MM.1S (cell line): ENCODE results near the gene DYNLRB1.

Experiments used
- DNase-seq: peaks from one replicate; pipeline ENCODE4 v3.0.0-alpha.2; 2015
- H2AFZ ChIP-seq: fragments of 300-600 bp; sonication (generic); 2 replicates; pipeline ENCODE4 v1.6.0; 2016; ENCODE audit warnings: antibody characterized with exemption, low read length
- H3F3A ChIP-seq: fragments of 300-600 bp; sonication (generic); 2 replicates; pipeline ENCODE4 v1.6.1; 2016; ENCODE audit warnings: mild to moderate bottlenecking, antibody characterized with exemption, low read length, moderate library complexity, mixed read lengths; ENCODE audit not compliant: insufficient read depth
- H3K27ac ChIP-seq: fragments of 300-600 bp; sonication (generic); 2 replicates; pipeline ENCODE4 v1.5.1; 2016; ENCODE audit warnings: mild to moderate bottlenecking, low read length
- H3K27me3 ChIP-seq: fragments of 300-600 bp; sonication (generic); replicated peaks from 2 replicates; pipeline ENCODE4 v1.6.0; 2016; ENCODE audit warnings: low read length; ENCODE audit not compliant: insufficient read depth
- H3K36me3 ChIP-seq: fragments of 300-600 bp; sonication (generic); replicated peaks from 2 replicates; pipeline ENCODE4 v1.6.1; 2016; ENCODE audit warnings: mild to moderate bottlenecking, low read length, mixed read lengths; ENCODE audit not compliant: insufficient read depth
- H3K4me1 ChIP-seq: fragments of 300-600 bp; sonication (generic); 2 replicates; pipeline ENCODE4 v1.6.1; 2016; ENCODE audit warnings: low read length, mixed read lengths
- H3K4me2 ChIP-seq: fragments of 300-600 bp; sonication (generic); 2 replicates; pipeline ENCODE4 v1.6.0; 2016; ENCODE audit warnings: low read depth, low read length
- H3K4me3 ChIP-seq: fragments of 300-600 bp; sonication (generic); 2 replicates; pipeline ENCODE4 v1.5.1; 2016; ENCODE audit warnings: low read length, mixed read lengths
- H3K79me2 ChIP-seq: fragments of 300-600 bp; sonication (generic); 2 replicates; pipeline ENCODE4 v1.6.1; 2016; ENCODE audit warnings: mixed run types, low read length, mixed read lengths
- H3K9ac ChIP-seq: fragments of 300-600 bp; sonication (generic); 2 replicates; pipeline ENCODE4 v1.6.1; 2016; ENCODE audit warnings: low read length, mixed read lengths
- H3K9me2 ChIP-seq: fragments of 300-600 bp; sonication (generic); replicated peaks from 2 replicates; pipeline ENCODE4 v1.6.1; 2016; ENCODE audit warnings: mild to moderate bottlenecking, low read length, mixed read lengths; ENCODE audit not compliant: insufficient read depth
- H3K9me3 ChIP-seq: fragments of 300-600 bp; sonication (generic); replicated peaks from 2 replicates; pipeline ENCODE4 v1.6.1; 2016; ENCODE audit warnings: mild to moderate bottlenecking, low read length, mixed read lengths; ENCODE audit not compliant: insufficient read depth
- H4K20me1 ChIP-seq: fragments of 300-600 bp; sonication (generic); 2 replicates; pipeline ENCODE4 v1.6.1; 2016; ENCODE audit warnings: mild to moderate bottlenecking, low read length, moderate library complexity, mixed read lengths; ENCODE audit not compliant: insufficient read depth
- CTCF ChIP-seq: fragments of 300-600 bp; sonication (generic); IDR thresholded peaks from 2 replicates; pipeline ENCODE4 v1.5.1; 2016; ENCODE audit warnings: antibody characterized with exemption, low read length, mixed read lengths
- EZH2 ChIP-seq: fragments of 300-600 bp; sonication (generic); optimal IDR thresholded peaks from 2 replicates; pipeline ENCODE3; 2017; ENCODE audit warnings: low read depth, mild to moderate bottlenecking, antibody characterized with exemption, low read length, mixed read lengths
- EZH2phosphoT487 ChIP-seq: fragments of 300-600 bp; sonication (generic); IDR thresholded peaks from 2 replicates; pipeline ENCODE4 v1.6.1; 2018; ENCODE audit warnings: antibody characterized with exemption, low read length

Gene DYNLRB1

GRCh38 chr20:34559311-34560140, 43.3 kb downstream of the DYNLRB1 start:
- no peak overlapping the region for H3K4me2 ChIP-seq
- no peak overlapping the region for H3K4me3 ChIP-seq

GRCh38 chr20:34560141-34560523, 43.9 kb downstream of the DYNLRB1 start:
- TF ChIP-seq EZH2 (no peak), CTCF (no peak), EZH2phosphoT487 (no peak)
- H3K36me3 ChIP-seq: no peaks in the 10 kb centered on the region
- no peak overlapping the region for H3K9ac ChIP-seq
- no peak overlapping the region for H3K4me3 ChIP-seq
- no peaks in the 10 kb centered on the region for H4K20me1 ChIP-seq
- no peaks in the 10 kb centered on the region for H3K27me3 ChIP-seq
- H3F3A ChIP-seq: no peaks in the 10 kb centered on the region
- no peak overlapping the region for H3K27ac ChIP-seq
- no peak overlapping the region for H2AFZ ChIP-seq
- H3K4me2 ChIP-seq: no peak overlapping the region
- H3K9me2 ChIP-seq: no peaks in the 10 kb centered on the region
- DNase-seq: no peak
- no peaks in the 10 kb centered on the region for H3K79me2 ChIP-seq
- no peaks in the 10 kb centered on the region for H3K9me3 ChIP-seq
- no peaks in the 10 kb centered on the region for H3K4me1 ChIP-seq

More at GRCh38 chr20:34559311-34560140, 43.3 kb downstream of the DYNLRB1 start:
- Histone ChIP-seq H3F3A (no peaks in the 10 kb centered on the region), H3K9ac (no peak overlapping the region), H3K9me2 (no peaks in the 10 kb centered on the region), H3K27ac (no peak overlapping the region), H3K27me3 (no peaks in the 10 kb centered on the region), H3K4me1 (no peaks in the 10 kb centered on the region), H4K20me1 (no peaks in the 10 kb centered on the region), H3K79me2 (no peaks in the 10 kb centered on the region), H3K9me3 (no peaks in the 10 kb centered on the region), H2AFZ (no peak overlapping the region), H3K36me3 (no peaks in the 10 kb centered on the region)
- TF ChIP-seq EZH2phosphoT487 (no peak), CTCF (no peak), EZH2 (no peak)
- DNase-seq: no peak

GRCh38 chr20:34560614-34561013, 44.4 kb downstream of the DYNLRB1 start:
- Histone ChIP-seq H3K4me3 (no peak overlapping the region), H3K79me2 (no peaks in the 10 kb centered on the region), H3F3A (no peaks in the 10 kb centered on the region), H3K9me2 (no peaks in the 10 kb centered on the region), H3K9ac (no peak overlapping the region), H3K27ac (no peak overlapping the region), H2AFZ (no peak overlapping the region), H3K9me3 (no peaks in the 10 kb centered on the region), H3K4me2 (no peak overlapping the region), H3K36me3 (no peaks in the 10 kb centered on the region), H3K27me3 (no peaks in the 10 kb centered on the region), H4K20me1 (no peaks in the 10 kb centered on the region), H3K4me1 (no peaks in the 10 kb centered on the region)
- no peak for DNase-seq
- TF ChIP-seq CTCF (no peak), EZH2phosphoT487 (no peak), EZH2 (no peak)
